Stimulated activated memory B cell treated with anti-CD40 and anti-IgM and Interleukin-4, amounts not matched to agents 10 μg/mL and 1 μg/mL and 100 μg/mL, for 72 hours (primary cell): ENCODE measurements around the gene ADAMTSL3.

Experiments used
- ATAC-seq: fragments of 150-1000 bp; cut with Tn5 transposase; 2 replicates; pipeline ENCODE4 v1.10.0; 2021
- H3K27ac Mint-ChIP-seq: one replicate; pipeline ENCODE4 v1.8.0; 2022; ENCODE audit warnings: mild to moderate bottlenecking, mixed read lengths
- H3K27me3 Mint-ChIP-seq: one replicate; pipeline ENCODE4 v1.8.0; 2022; ENCODE audit warnings: mixed read lengths
- H3K36me3 Mint-ChIP-seq: one replicate; pipeline ENCODE4 v1.8.0; 2022; ENCODE audit warnings: mixed read lengths
- H3K4me1 Mint-ChIP-seq: one replicate; pipeline ENCODE4 v1.8.0; 2022; ENCODE audit warnings: mixed read lengths
- H3K4me3 Mint-ChIP-seq: one replicate; pipeline ENCODE4 v1.8.0; 2022; ENCODE audit warnings: mild to moderate bottlenecking, moderate library complexity, mixed read lengths
- H3K9me3 Mint-ChIP-seq: one replicate; pipeline ENCODE4 v1.8.0; 2022; ENCODE audit warnings: mixed read lengths

ADAMTSL3 gene

DNA sequence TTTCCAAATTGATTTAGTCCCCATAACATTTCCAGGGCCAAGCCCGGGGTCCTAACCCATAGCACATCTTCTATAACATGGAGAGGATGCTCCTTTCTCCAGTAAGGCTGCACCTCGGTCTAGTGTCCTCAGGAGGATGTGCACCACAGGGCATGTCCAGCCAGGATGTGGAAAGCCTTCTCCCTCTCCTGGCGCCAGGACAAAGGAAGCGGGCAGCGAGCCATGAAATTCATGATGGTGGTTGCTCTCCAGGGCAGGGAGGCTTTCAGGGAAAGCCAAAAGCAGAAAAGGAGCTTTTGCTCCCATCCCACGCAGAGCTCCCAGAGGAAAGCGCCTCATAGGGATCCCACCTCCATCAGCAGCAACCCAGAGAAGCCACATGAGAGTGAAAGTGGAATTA is 220.0 kb downstream of the ADAMTSL3 start:
- Mint-ChIP-seq H3K9me3 (peaks cover under 1% of the 10 kb centered on the region), H3K27ac (no peak overlapping the region), H3K36me3 (no peaks in the 10 kb centered on the region), H3K4me3 (no peak overlapping the region), H3K4me1 (no peaks in the 10 kb centered on the region), H3K27me3 (no peaks in the 10 kb centered on the region)
- no peak for ATAC-seq

DNA sequence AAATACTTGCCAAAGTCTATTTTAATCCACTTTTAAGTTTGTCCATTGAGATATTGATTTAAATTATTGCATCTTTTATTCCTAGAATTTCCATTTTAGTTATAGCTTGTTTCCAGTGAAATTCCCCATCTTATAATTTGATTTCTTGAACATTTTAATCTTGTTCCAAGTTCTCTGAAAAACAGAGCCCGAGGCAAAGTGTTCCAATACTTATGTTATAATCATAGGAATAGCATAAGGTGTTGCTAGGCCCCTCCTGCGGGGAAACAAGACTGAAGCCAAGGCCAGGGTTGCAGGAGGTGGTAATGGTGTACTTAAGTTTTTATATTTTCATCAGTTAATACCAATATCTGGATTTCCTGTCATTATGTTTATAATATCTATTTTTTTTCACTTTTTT is 226.6 kb downstream of the ADAMTSL3 start:
- Mint-ChIP-seq H3K36me3 (no peaks in the 10 kb centered on the region), H3K27me3 (no peaks in the 10 kb centered on the region), H3K4me3 (no peak overlapping the region), H3K9me3 (peaks cover 3% of the 10 kb centered on the region), H3K4me1 (no peaks in the 10 kb centered on the region), H3K27ac (no peak overlapping the region)
- ATAC-seq: no peak

DNA sequence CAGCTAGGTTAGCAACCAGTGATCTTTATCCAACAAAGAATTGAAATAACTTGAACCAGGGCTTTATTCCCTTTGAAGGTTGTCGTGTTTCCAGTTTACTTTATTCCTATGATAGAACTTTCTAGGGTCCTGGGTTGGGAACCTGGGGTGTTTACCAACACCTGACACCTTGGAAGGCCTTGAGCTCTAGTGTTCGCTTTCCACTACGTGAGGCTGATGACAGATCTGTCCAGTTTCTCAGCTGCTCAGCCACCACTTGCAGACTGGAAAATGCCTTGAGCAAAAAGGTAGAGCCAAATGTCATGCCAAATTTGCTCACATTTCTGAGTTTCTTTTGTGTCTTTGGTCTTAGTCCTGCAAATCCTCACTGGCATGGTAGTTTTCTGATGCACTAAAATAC is 227.2 kb downstream of the ADAMTSL3 start:
- no peak overlapping the region for H3K27ac Mint-ChIP-seq
- no peak for ATAC-seq
- H3K4me1 Mint-ChIP-seq: no peaks in the 10 kb centered on the region
- H3K4me3 Mint-ChIP-seq: no peak overlapping the region
- H3K9me3 Mint-ChIP-seq: peaks cover 3% of the 10 kb centered on the region
- H3K27me3 Mint-ChIP-seq: no peaks in the 10 kb centered on the region
- no peaks in the 10 kb centered on the region for H3K36me3 Mint-ChIP-seq

DNA sequence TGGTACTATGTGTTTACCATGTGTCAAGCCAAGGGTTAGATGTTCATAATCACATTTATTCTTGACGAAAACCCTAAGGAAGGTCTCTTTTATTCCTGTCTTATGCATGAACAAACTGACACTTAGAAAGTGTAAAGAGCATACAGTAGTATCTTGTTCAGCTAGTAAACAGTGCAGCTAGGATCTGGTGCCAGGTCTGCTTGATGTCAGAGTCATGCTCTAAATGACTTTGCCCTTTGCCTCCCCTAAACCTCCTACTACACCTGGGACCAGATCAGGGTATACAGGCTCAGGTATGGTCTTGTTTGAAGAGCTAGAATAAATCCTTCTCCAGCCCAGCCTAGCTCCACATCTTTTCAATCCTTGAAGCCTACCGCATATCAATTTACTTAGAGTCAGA is 232.4 kb downstream of the ADAMTSL3 start:
- ATAC-seq: no peak
- no peaks in the 10 kb centered on the region for H3K36me3 Mint-ChIP-seq
- H3K27ac Mint-ChIP-seq: no peak overlapping the region
- peaks cover 25% of the 10 kb centered on the region for H3K27me3 Mint-ChIP-seq
- H3K4me3 Mint-ChIP-seq: no peak overlapping the region
- H3K9me3 Mint-ChIP-seq: peaks cover 6% of the 10 kb centered on the region
- H3K4me1 Mint-ChIP-seq: no peaks in the 10 kb centered on the region

DNA sequence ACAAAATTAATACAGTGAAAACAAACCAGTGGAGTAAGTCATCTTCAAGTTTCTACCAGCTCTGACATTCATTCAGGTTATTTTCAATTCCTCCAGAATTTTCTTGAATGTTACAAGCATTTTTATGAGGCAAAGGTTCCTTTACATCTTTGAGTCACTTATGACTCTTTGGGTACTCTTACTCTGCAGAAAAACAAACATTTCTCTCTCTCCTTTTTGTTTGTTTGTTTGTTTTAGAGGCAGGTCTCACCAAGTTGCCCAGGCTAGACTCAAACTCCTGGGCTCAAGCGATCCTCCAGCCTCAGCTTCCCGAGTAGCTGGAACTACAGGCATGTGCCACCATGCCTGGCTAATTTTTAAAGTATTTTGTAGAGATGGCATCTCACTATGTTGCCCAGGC is 233.5 kb downstream of the ADAMTSL3 start:
- peaks cover 25% of the 10 kb centered on the region for H3K27me3 Mint-ChIP-seq
- no peak overlapping the region for H3K27ac Mint-ChIP-seq
- H3K36me3 Mint-ChIP-seq: no peaks in the 10 kb centered on the region
- no peaks in the 10 kb centered on the region for H3K4me1 Mint-ChIP-seq
- no peak for ATAC-seq
- no peak overlapping the region for H3K4me3 Mint-ChIP-seq
- H3K9me3 Mint-ChIP-seq: peaks cover 6% of the 10 kb centered on the region

DNA sequence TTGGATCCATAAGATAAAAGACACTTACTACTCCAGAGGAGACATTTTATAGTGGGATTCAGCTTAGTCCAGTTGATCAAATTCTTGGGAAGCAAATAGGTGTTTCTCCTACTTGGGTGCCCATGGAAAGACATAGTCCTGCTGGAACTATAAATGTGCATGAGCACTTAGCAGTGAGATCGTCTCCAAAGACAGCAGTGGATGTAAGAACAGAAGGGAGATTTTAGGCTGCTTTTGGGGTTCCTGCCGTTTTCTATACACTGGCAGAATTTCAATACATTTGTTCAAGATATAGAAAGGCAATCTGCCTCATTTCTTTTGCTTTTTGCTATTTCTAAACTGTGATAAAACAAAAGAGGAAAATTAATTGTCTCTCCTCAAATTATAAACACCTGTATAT is 234.0 kb downstream of the ADAMTSL3 start:
- H3K4me3 Mint-ChIP-seq: no peak overlapping the region
- ATAC-seq: no peak
- peaks cover 6% of the 10 kb centered on the region for H3K9me3 Mint-ChIP-seq
- no peaks in the 10 kb centered on the region for H3K4me1 Mint-ChIP-seq
- H3K36me3 Mint-ChIP-seq: no peaks in the 10 kb centered on the region
- H3K27me3 Mint-ChIP-seq: peaks cover 25% of the 10 kb centered on the region
- H3K27ac Mint-ChIP-seq: no peak overlapping the region

DNA sequence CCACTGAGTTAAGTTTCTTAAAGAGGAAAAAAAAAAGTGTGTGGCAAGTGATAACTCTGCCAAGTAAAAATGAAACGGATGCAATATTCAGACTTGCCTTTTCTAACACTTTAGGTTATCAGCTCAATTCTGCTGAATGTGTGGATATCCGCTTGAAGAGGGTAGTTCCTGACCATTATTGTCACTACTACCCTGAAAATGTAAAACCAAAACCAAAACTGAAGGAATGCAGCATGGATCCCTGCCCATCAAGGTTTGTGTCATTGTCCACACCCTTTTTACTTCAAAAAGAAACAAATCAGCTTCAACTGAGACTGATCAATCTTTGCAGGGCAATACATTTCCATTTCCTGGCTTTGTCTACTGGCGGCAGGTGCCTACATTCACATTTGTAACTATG is 236.1 kb downstream of the ADAMTSL3 start:
- H3K27ac Mint-ChIP-seq: no peak overlapping the region
- ATAC-seq: no peak
- H3K4me1 Mint-ChIP-seq: no peaks in the 10 kb centered on the region
- peaks cover 25% of the 10 kb centered on the region for H3K27me3 Mint-ChIP-seq
- no peaks in the 10 kb centered on the region for H3K36me3 Mint-ChIP-seq
- H3K4me3 Mint-ChIP-seq: no peak overlapping the region
- H3K9me3 Mint-ChIP-seq: peaks cover 6% of the 10 kb centered on the region

DNA sequence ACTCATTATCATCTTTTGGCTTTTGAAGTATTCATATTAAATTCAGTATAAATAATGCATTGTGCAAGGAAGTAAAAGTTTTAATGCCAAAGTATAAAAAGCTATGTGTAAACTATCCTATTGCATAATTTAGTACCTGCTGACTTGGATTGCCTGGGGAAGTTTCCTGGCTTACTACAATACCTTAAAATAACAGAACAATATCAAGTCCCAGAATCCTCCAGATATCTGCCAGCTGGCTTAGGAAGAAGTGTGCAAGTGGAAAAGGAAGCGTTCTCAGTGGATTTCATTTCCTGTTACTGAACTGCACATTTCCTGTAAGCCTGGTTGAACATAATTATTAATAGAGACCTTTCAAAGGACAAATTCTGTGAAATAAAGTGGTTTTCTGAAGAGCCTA is 236.7 kb downstream of the ADAMTSL3 start:
- H3K27ac Mint-ChIP-seq: no peak overlapping the region
- no peak overlapping the region for H3K4me3 Mint-ChIP-seq
- no peak for ATAC-seq
- H3K36me3 Mint-ChIP-seq: no peaks in the 10 kb centered on the region
- peaks cover 6% of the 10 kb centered on the region for H3K9me3 Mint-ChIP-seq
- peaks cover 25% of the 10 kb centered on the region for H3K27me3 Mint-ChIP-seq
- no peaks in the 10 kb centered on the region for H3K4me1 Mint-ChIP-seq

DNA sequence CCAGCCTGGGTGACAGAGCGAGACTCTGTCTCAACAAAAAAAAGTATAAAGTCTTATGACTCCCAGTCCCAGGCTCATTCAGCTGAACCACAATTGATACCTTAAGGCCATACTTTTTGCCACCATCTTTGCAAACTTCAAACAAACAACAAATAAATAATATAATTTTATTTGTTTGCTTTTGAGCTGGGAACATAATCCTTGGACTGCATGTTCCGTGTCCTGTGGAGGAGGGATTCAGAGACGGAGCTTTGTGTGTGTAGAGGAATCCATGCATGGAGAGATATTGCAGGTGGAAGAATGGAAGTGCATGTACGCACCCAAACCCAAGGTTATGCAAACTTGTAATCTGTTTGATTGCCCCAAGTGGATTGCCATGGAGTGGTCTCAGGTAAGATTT is 238.6 kb downstream of the ADAMTSL3 start:
- no peak for ATAC-seq
- peaks cover 13% of the 10 kb centered on the region for H3K27me3 Mint-ChIP-seq
- no peak overlapping the region for H3K27ac Mint-ChIP-seq
- H3K9me3 Mint-ChIP-seq: peaks cover 6% of the 10 kb centered on the region
- no peak overlapping the region for H3K4me3 Mint-ChIP-seq
- no peaks in the 10 kb centered on the region for H3K36me3 Mint-ChIP-seq
- H3K4me1 Mint-ChIP-seq: no peaks in the 10 kb centered on the region

DNA sequence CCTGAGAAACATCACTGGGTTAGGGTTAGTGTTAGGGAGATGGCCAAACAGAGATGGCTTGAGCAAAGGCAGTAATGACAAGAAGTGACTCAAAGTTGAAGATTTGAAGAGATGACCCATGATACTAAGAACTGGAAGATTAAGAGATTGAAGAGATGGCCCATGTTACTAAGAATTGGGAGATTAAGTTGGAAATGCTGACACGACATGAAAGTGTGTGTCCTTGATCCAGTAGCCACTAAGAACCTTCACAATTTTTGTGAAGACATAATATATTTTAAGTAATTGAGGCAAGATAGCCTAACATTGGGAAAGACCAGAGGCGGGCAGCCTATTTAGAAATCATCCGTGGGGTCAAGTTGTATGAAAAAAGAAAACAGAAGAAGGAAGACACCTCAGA is 239.4 kb downstream of the ADAMTSL3 start:
- peaks cover 8% of the 10 kb centered on the region for H3K27me3 Mint-ChIP-seq
- no peaks in the 10 kb centered on the region for H3K4me1 Mint-ChIP-seq
- H3K36me3 Mint-ChIP-seq: no peaks in the 10 kb centered on the region
- no peak for ATAC-seq
- H3K4me3 Mint-ChIP-seq: no peak overlapping the region
- H3K27ac Mint-ChIP-seq: no peak overlapping the region
- peaks cover 6% of the 10 kb centered on the region for H3K9me3 Mint-ChIP-seq

DNA sequence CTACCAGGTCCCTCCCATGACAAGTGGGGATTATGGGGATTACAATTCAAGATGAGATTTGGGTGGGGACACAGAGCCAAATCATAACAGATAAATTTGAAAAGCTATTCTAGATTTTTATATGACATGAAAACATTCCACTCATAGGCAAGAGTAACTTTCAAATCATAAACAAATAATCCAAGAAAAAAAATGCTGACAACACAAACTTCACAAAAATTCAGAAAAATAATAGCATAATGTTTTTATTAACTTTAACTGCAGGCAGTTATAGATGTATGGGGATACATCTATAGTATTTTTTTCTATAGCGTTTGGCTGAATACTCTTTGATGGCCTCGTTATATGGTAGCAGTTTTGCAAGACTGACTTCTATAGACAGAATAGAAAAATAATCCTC is 243.1 kb downstream of the ADAMTSL3 start:
- ATAC-seq: no peak
- Mint-ChIP-seq H3K27ac (no peak overlapping the region), H3K4me1 (no peaks in the 10 kb centered on the region), H3K4me3 (no peak overlapping the region), H3K27me3 (no peaks in the 10 kb centered on the region), H3K9me3 (no peaks in the 10 kb centered on the region), H3K36me3 (no peaks in the 10 kb centered on the region)

DNA sequence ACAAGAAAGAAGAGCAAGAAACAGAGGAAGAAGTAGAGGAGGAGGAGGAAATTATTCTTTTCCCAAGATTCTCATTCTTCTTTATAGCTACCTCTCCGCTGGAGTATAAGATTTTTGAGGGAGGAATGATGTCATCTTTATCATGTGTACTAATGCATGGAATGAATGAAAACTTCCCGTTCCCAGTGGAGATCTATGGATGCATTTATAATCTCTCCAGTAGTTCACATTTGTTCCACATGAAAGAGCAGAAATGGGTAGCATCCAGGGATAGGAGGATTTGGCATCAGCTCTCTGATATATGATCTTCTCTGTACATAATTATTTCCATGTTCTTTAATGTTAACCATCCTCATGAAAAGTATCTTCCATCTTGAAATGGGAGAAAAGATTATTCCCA is 244.4 kb downstream of the ADAMTSL3 start:
- no peak for ATAC-seq
- no peaks in the 10 kb centered on the region for H3K9me3 Mint-ChIP-seq
- no peaks in the 10 kb centered on the region for H3K36me3 Mint-ChIP-seq
- H3K4me1 Mint-ChIP-seq: no peaks in the 10 kb centered on the region
- no peaks in the 10 kb centered on the region for H3K27me3 Mint-ChIP-seq
- no peak overlapping the region for H3K27ac Mint-ChIP-seq
- no peak overlapping the region for H3K4me3 Mint-ChIP-seq

DNA sequence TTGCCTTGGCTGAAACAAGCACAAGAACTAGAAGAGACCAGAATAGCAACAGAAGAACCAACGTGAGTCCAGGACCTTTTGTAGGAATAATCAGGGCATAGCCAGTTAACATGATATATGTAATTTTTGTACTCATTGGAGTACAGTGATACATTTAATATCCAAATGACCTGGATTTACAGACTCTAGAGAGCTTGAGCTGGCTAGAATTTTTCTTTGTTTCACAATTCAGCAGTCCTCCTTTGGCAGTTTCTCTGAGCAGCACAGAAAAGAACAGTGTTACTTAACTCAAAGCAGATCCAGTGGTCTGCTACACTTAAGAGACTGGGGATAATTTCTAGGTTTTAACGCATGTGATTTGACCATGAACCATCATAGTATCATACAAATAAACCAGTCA is 245.7 kb downstream of the ADAMTSL3 start:
- Mint-ChIP-seq H3K4me1 (no peaks in the 10 kb centered on the region), H3K9me3 (no peaks in the 10 kb centered on the region), H3K36me3 (no peaks in the 10 kb centered on the region), H3K27me3 (no peaks in the 10 kb centered on the region), H3K27ac (no peak overlapping the region), H3K4me3 (no peak overlapping the region)
- no peak for ATAC-seq

DNA sequence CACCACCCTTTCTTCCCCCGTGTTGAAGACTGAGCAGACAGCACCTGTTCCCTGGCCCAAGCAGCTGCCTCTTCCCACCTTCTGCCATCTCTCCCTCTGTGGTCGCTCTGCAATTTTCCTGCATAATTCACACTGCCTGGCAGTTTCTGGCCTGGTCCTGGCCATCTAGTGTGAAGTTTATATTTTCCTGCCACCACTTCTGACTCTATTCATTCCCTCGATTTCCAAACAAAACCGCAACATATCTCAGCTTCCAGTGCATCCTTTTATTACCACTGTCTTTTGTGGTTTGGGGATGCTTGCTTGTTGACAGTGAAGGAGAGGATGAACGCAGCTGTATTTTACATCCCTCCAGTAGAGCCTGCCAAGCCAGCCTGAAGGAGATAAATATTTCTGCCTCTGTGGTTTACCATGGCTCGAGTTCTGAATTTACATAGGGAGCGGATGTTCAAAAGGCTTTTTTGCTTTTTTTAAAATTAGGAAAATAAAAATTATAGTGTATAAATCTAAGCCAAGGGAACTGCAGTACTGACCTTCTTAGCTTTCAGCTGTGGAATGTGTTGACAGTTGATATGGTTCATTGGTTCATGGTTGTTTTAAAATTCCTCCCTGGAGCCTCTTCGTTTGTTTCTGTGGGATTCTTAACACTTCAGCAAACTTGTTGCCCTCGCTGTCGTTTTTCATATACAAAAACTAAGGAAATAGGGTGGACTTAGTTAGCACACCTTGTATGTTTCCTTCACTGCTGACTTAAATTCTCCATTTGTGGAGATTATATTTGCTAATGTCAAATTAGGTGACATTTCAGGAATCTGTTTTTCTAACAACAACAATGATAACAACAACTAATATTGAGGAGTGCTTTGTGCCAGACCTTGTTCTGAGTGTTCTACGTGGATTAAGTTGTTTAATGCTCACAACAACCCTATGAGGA is 250.5 kb downstream of the ADAMTSL3 start:
- Mint-ChIP-seq H3K27ac (no peak overlapping the region), H3K36me3 (no peaks in the 10 kb centered on the region), H3K4me1 (no peaks in the 10 kb centered on the region), H3K4me3 (no peak overlapping the region), H3K9me3 (peaks cover 3% of the 10 kb centered on the region), H3K27me3 (no peaks in the 10 kb centered on the region)
- ATAC-seq: no peak

DNA sequence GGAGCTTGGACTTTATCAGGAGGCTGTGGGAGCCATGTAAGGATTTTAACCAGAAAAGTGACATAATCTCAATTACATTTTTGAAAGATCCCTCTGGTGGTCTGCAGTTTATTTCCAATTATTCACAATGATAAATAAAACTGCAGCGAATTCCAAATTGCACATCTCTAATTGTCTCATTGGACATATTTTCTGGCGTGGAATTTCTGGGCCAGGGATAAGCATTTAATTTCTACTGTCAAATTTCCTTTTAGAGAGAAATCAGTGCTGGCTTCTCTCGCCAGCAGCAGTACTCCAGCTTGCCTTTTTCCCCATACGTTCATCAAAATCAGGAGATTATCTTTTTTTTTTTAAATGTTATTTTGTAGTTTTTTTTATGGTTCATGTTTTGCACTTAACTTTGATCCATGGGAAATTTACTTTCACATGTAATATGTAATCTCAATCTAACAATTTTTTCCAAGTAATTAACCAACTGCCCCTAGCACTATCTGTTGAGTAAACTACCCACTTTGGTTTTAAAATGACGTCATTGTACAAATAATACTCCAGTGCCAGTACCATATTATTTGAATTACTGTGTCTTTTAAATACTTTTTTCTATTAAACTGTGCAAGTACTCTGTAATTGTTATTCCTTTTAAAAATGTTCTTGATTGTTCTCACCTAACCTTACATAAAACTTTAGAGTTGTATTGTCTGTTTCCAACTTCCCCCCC is 251.8 kb downstream of the ADAMTSL3 start:
- H3K27me3 Mint-ChIP-seq: no peaks in the 10 kb centered on the region
- H3K4me1 Mint-ChIP-seq: no peaks in the 10 kb centered on the region
- no peak overlapping the region for H3K27ac Mint-ChIP-seq
- peaks cover 6% of the 10 kb centered on the region for H3K9me3 Mint-ChIP-seq
- no peak for ATAC-seq
- no peak overlapping the region for H3K4me3 Mint-ChIP-seq
- H3K36me3 Mint-ChIP-seq: no peaks in the 10 kb centered on the region

DNA sequence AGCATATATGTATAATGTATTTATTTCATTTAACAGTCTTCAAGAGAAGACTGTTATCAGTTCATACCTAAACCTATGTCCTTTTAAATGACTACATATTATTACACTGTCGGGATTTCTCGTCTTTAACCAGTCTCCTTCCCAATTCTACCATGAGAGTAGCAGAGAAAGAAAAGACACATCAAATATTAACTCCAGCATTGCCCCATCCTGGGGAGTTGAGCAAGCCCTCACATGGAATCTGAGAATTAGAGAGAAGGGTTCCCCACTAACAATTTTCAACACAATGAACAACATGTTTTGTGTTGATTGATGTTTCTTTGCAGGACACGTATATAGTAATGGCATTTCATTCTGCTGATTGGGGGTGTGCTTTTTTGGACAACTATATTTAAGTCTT is 257.4 kb downstream of the ADAMTSL3 start:
- peaks cover 6% of the 10 kb centered on the region for H3K9me3 Mint-ChIP-seq
- no peaks in the 10 kb centered on the region for H3K36me3 Mint-ChIP-seq
- ATAC-seq: no peak
- no peaks in the 10 kb centered on the region for H3K27me3 Mint-ChIP-seq
- H3K4me1 Mint-ChIP-seq: no peaks in the 10 kb centered on the region
- H3K4me3 Mint-ChIP-seq: no peak overlapping the region
- no peak overlapping the region for H3K27ac Mint-ChIP-seq
